SU-DHL-6 (cell line): ENCODE results near the gene MND1.
"Not testable (repeated sequence)": the region's sequence is repeated elsewhere in the genome, so short reads cannot be mapped to it uniquely, and the experiment has no call there.

ENCODE experiments used
- H2AFZ ChIP-seq: fragments of 200-600 bp; sonication (generic); 2 replicates; pipeline ENCODE4 v1.6.1; 2014; ENCODE audit warnings: low read depth, mild to moderate bottlenecking, moderate library complexity, mixed read lengths, antibody characterized with exemption, low read length; ENCODE audit not compliant: severe bottlenecking
- H3F3A ChIP-seq: fragments of 200-600 bp; shearing (Covaris generic); 2 replicates; pipeline ENCODE4 v1.6.0; 2016; ENCODE audit warnings: antibody characterized with exemption, mild to moderate bottlenecking; ENCODE audit not compliant: insufficient read depth
- H3K27ac ChIP-seq: fragments of 200-600 bp; sonication (generic); 2 replicates; pipeline ENCODE4 v1.5.1; 2016; ENCODE audit warnings: low read depth, mild to moderate bottlenecking, low read length, moderate library complexity, mixed read lengths
- H3K27me3 ChIP-seq: fragments of 200-600 bp; sonication (generic), shearing (Covaris generic); 2 replicates; pipeline ENCODE4 v1.6.0; 2014; ENCODE audit warnings: mild to moderate bottlenecking, low read length
- H3K36me3 ChIP-seq: fragments of 200-600 bp; sonication (generic); 2 replicates; pipeline ENCODE4 v1.6.1; 2014; ENCODE audit warnings: mild to moderate bottlenecking, low read length, mixed read lengths
- H3K4me2 ChIP-seq: fragments of 300-600, 200-600 bp; shearing (Covaris generic), sonication (generic); 2 replicates; pipeline ENCODE4 v1.6.0; 2014; ENCODE audit warnings: low read length, low read depth, mild to moderate bottlenecking; ENCODE audit not compliant: poor library complexity, severe bottlenecking
- H3K4me3 ChIP-seq: fragments of 200-600 bp; sonication (generic); 2 replicates; pipeline ENCODE4 v1.5.1; 2014; ENCODE audit warnings: antibody characterized with exemption, low read length, mild to moderate bottlenecking, mixed read lengths; ENCODE audit not compliant: insufficient read depth, poor library complexity, severe bottlenecking
- H3K79me2 ChIP-seq: fragments of 200-600 bp; sonication (generic); 2 replicates; pipeline ENCODE4 v1.6.1; 2014; ENCODE audit warnings: mild to moderate bottlenecking, low read length, moderate library complexity; ENCODE audit not compliant: insufficient read depth
- H3K9ac ChIP-seq: fragments of 200-600 bp; sonication (generic); 2 replicates; pipeline ENCODE4 v1.7.0; 2014; ENCODE audit warnings: mild to moderate bottlenecking, low read length
- H3K9me2 ChIP-seq: fragments of 200-600 bp; sonication (generic); replicated peaks from 2 replicates; pipeline ENCODE4 v1.6.1; 2014; ENCODE audit warnings: low read length; ENCODE audit not compliant: insufficient read depth
- H3K9me3 ChIP-seq: fragments of 200-600 bp; sonication (generic); 2 replicates; pipeline ENCODE4 v1.6.1; 2014; ENCODE audit warnings: low read length, mixed read lengths; ENCODE audit not compliant: insufficient read depth
- H4K20me1 ChIP-seq: fragments of 200-600 bp; sonication (generic); 2 replicates; pipeline ENCODE4 v1.6.1; 2014; ENCODE audit warnings: low read depth, mild to moderate bottlenecking, antibody characterized with exemption, low read length, moderate library complexity, mixed read lengths
- CTCF ChIP-seq: fragments of 200-600 bp; sonication (generic); IDR thresholded peaks from one replicate; pipeline ENCODE4 v1.5.1; 2017; ENCODE audit warnings: antibody characterized with exemption, mild to moderate bottlenecking, low read length, moderate library complexity; ENCODE audit not compliant: insufficient read depth, poor library complexity, severe bottlenecking
- EZH2phosphoT487 ChIP-seq: fragments of 200-600 bp; sonication (generic), shearing (Covaris generic); conservative IDR thresholded peaks from 2 replicates; pipeline ENCODE4 v1.6.1; 2018; ENCODE audit warnings: mild to moderate bottlenecking, antibody characterized with exemption, low read length, moderate library complexity, mixed read lengths

Gene MND1

GRCh38 chr4:153452658-153453378, 108.3 kb downstream of the MND1 start:
- H3K4me3 ChIP-seq: no peak overlapping the region
- no peaks in the 10 kb centered on the region for H3K9me3 ChIP-seq
- H3K79me2 ChIP-seq: no peaks in the 10 kb centered on the region
- no peak overlapping the region for H3K27ac ChIP-seq
- TF ChIP-seq CTCF: no peak
- no peak for TF ChIP-seq EZH2phosphoT487
- no peak overlapping the region for H3K4me2 ChIP-seq
- no peaks in the 10 kb centered on the region for H4K20me1 ChIP-seq
- H3K27me3 ChIP-seq: no peaks in the 10 kb centered on the region
- H2AFZ ChIP-seq: no peak overlapping the region
- H3K36me3 ChIP-seq: no peaks in the 10 kb centered on the region
- H3K9ac ChIP-seq: no peak overlapping the region
- H3K9me2 ChIP-seq: no peaks in the 10 kb centered on the region
- 0 out of 2 replicates have a peak, but pooled peaks cover 4% of the 10 kb centered on the region for H3F3A ChIP-seq

GRCh38 chr4:153453402-153453801, 108.9 kb downstream of the MND1 start:
- Histone ChIP-seq H4K20me1 (no peaks in the 10 kb centered on the region), H2AFZ (no peak overlapping the region), H3K9me2 (no peaks in the 10 kb centered on the region)

GRCh38 chr4:153458969-153459368, 114.5 kb downstream of the MND1 start:
- Histone ChIP-seq H3F3A (peaks cover 8% of the 10 kb centered on the region), H3K27me3 (no peaks in the 10 kb centered on the region), H3K36me3 (no peaks in the 10 kb centered on the region), H3K9me3 (no peaks in the 10 kb centered on the region), H3K79me2 (no peaks in the 10 kb centered on the region), H3K4me2 (no peak overlapping the region), H3K4me3 (no peak overlapping the region), H3K9me2 (no peaks in the 10 kb centered on the region), H2AFZ (no peak overlapping the region), H4K20me1 (no peaks in the 10 kb centered on the region), H3K9ac (no peak overlapping the region), H3K27ac (no peak overlapping the region)
- TF ChIP-seq EZH2phosphoT487: no peak
- TF ChIP-seq CTCF: no peak

More at GRCh38 chr4:153453402-153453801, 108.9 kb downstream of the MND1 start:
- no peak overlapping the region for H3K27ac ChIP-seq
- TF ChIP-seq EZH2phosphoT487 (no peak), CTCF (no peak)
- no peaks in the 10 kb centered on the region for H3K27me3 ChIP-seq
- no peaks in the 10 kb centered on the region for H3K79me2 ChIP-seq
- H3F3A ChIP-seq: 0 out of 2 replicates have a peak, but pooled peaks cover 4% of the 10 kb centered on the region
- no peaks in the 10 kb centered on the region for H3K9me3 ChIP-seq
- H3K36me3 ChIP-seq: no peaks in the 10 kb centered on the region
- no peak overlapping the region for H3K9ac ChIP-seq
- no peak overlapping the region for H3K4me3 ChIP-seq
- no peak overlapping the region for H3K4me2 ChIP-seq

DNA sequence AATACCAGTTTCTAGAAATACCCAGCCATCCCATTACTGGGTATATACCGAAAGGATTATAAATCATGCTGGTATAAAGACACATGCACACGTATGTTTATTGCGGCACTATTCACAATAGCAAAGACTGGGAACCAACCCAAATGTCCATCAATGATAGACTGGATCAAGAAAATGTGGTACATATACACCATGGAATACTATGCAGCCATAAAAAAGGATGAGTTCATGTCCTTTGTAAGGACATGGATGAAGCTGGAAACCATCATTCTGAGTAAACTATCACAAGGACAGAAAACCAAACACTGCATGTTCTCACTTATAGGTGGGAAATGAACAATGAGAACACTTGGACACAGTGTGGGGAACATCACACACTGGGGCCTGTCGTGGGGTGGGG, 117.1 kb downstream of the MND1 start:
- H3K9ac ChIP-seq, H3K9me2 ChIP-seq, H3K36me3 ChIP-seq, H3K27me3 ChIP-seq, H3K27ac ChIP-seq, H3K79me2 ChIP-seq, H3K4me3 ChIP-seq, H4K20me1 ChIP-seq, H2AFZ ChIP-seq, H3K4me2 ChIP-seq, H3K9me3 ChIP-seq: not testable (repeated sequence)
- peaks cover 26% of the 10 kb centered on the region for H3F3A ChIP-seq
